GM21786 (cell line): ENCODE results near the gene RPL18.
A peak's percentile ranks its signal among the peaks of the same experiment; 100 is the strongest.

ENCODE experiments used
- ATAC-seq: cut with Tn5 transposase; IDR thresholded peaks from one replicate; pipeline ENCODE4 v1.9.1; 2021; ENCODE audit not compliant: unreplicated experiment

RPL18 gene

DNA sequence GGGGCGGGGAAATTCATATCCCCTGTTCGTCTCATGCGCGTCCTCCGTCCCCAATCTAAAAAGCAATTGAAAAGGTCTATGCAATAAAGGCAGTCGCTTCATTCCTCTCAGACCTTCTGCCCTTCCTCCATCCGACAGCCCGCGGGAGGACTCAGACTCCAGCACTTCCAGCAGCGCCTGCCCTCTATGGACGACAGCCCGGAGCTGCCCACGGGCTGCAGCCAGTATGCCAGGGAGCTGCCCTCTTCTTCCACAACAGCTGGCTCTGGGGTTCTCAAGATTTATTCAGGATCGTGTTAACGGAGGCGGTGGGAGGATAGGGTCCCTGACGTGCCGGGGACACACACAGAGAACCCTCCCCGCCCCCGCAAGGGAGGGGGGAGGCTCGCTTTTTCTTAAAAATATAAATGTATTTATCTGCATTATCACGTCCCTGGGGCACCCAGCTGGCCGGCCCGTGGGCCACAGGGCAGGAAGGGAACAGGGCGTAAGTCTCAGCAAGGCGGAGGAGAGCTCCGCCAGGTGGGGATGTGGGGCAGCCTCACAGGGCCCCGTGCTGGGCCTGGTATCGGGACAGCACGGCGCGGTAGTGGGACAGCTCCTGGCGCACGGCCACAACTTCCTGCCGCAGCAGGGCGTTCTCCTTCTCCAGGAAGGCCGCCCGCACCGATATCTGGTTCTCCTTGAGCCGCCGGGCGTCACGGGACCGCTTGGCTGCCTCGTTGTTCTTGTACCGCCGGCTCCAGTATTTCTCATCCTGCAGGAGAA lies 11.5 kb upstream of the RPL18 start:
- ATAC-seq = no peak

- no peak for ATAC-seq
Observed at GRCh38 chr19:48629599-48630295, 10.8 kb upstream of the RPL18 start.

- no peak for ATAC-seq
Observed at GRCh38 chr19:48629297-48629598, 10.3 kb upstream of the RPL18 start.

DNA sequence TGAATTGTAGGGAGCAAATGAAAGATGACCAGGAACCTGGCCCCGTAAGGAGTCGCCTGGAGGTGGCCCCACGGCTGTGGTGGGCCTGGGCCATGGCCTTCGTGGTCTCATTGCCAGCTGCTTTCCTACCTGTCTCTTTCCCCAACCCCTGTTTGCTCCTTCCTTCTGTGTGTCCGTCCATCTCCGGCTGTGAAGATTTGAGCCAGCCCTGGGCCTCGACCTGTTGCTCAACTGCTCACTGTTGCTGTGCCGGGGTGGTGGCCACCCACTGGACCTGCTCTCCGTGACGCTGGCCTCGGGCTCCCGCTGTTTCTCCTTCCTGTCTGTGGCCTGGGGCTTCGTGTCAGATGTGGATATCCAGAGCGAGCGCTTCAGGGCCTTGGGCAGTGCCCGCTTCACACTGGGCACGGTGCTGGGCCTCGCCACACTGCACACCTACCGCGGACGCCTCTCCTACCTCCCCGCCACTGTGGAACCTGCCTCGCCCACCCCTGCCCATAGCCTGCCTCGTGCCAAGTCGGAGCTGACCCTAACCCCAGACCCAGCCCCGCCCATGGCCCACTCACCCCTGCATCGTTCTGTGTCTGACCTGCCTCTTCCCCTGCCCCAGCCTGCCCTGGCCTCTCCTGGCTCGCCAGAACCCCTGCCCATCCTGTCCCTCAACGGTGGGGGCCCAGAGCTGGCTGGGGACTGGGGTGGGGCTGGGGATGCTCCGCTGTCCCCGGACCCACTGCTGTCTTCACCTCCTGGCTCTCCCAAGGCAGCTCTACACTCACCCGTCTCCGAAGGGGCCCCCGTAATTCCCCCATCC lies 9.7 kb upstream of the RPL18 start:
- no peak for ATAC-seq

DNA sequence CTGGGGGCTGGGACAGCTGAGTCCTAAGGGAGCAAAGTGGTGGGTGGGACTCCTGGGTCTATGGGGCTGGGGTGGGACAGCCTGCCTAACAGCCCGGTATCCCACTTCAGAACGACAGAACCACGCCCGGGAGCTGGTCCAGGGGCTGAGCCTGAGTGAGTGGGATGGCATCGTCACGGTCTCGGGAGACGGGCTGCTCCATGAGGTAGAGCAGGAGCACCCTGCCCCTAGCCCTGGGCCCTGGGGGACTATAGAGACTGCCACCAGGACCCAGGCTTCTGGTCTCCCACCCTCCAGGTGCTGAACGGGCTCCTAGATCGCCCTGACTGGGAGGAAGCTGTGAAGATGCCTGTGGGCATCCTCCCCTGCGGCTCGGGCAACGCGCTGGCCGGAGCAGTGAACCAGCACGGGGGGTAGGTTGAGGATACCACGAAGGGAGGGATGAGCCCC lies 8.9 kb upstream of the RPL18 start:
- no peak for ATAC-seq

GRCh38 chr19:48627201-48627864 lies 8.4 kb upstream of the RPL18 start:
- ATAC-seq = no peak

- no peak for ATAC-seq
Observed at GRCh38 chr19:48625891-48626327, 6.9 kb upstream of the RPL18 start.

DNA sequence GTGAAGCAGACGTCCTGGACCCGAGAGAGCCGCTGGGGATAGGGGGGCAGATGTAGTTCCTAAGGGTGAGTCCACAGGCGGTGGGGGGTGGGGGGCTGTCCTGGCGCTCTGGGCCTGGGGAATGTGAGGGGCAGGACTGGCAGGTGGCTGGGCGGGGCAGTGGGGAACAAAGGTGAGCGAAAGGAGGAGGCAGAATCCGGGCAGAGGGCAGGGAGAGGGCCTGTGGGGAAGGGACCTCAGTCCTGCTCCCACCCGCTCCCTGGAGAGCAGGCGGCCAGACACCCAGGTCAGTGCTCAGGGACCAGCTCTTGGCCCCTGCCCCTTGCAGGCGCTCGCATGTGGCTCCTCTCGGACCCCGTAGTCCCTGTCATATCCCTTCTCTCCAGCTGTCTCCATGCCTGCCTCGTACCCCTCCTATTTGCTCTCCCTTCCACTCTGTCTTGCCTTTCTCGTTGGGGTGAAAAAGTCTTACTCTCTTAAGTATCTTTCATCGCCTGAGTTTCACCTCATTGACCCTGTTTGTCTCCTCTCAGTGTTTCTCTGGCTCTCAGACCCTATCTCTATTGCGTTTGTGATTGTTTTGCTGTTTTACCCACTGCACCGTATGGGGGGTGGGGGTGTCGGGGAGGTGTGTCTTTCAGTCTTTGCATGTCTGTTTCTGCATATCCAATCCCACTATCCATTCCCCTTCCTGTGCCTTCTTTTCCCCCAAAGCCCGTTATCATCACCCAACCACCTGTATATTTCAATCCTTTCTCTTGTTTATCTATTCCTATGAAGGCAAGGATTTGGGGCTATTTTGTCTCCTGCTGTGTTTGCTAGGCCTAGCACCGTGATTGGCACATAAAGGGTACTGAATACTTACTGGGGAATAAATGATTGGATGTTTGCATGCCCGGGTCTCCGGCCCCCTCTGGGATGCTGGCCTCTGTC lies 6.1 kb upstream of the RPL18 start:
- no peak for ATAC-seq

DNA sequence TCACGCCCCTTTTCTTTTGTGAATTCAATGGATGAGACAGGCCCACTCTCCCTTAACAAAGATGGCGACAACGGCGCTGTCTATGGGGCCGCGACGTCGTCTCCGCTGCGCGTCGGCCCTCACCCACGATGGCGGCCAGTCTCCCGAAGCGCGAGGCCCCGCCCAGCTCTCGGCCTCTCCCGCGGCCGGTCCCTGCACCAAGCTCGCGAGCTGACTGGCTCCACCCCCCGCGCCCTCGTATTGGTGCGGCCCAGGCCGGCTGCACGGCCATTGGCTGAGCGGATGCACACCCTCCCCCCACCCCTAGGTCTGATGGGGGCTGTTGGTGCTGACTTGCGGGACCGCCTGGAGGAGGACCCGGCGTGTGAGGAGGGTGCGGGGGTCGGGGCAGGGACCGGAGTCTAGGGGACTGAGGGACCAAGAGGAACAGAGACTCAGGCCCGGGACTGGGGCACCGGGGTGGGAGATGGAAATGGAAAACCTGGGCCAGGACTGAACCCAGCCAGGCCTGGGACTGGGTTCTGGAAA lies 5.2 kb upstream of the RPL18 start:
- peak; percentile 62 for ATAC-seq

DNA sequence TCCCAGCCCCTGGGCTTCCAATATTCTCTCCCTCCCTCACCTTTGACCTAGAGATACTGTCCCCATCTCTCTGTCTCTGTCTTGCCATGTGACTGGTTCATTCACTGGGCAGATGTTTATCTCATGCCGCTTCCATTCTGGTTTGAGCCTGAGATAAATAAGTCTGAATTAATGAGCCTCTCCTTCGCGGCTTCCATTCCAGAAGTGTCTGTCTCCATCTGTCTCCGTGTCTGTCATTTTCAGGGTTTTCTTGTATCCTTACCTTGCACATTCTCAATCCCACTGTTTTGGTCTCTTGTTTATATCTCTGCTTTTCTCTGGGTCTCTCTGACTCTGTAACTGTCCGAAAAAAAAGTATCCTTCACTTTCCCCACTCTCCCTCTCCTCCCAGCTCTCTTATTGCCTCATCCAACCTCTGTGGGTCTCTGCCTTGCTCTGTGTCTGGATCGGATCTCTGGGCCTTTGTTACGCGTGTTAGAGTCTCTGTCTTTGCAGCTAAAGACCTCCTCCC lies 4.6 kb upstream of the RPL18 start:
- no peak for ATAC-seq

DNA sequence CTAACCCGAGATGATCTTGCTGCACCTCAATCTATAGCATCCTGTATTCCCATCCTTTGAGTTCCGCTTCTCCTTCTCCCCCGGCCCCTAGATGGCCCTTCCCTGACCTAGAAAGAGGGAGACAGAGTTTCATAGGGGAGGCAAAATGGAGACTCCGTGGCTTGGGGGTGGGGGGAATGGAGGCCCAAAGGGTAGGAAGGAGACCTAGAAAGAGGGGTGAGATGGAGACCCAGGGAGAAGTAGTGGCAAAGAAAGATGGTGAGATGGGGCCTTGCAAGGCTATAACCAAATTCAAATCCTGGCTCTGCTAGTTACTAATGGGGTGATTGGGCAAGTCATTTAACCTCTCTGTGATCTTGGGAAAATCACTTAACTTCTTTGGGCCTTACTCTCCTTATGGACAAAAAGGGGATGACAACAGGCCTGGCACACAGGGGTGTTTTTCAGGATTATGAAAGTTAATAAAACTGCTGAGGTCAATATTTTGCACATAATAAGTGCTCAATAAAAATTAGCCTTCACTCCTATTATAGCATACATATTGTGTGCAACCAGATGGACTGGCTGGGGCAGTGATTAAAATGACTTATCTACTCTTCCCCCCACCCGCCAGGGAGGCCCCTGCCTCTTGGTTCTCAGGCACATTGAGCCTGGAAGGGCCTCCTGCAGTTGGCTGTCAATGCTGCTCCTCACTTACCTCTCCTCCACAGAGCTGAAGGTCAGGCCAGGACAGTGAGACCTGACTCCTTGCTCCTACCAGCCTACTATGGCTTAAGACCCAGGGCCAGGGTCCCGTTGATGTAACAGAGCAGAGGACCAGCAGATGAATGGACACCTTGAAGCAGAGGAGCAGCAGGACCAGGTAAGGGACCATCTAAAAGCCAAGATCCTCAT lies 961 bp upstream of the RPL18 start:
- no peak for ATAC-seq

GRCh38 chr19:48618278-48618915 lies 581 bp downstream of the RPL18 start:
- no peak for ATAC-seq

DNA sequence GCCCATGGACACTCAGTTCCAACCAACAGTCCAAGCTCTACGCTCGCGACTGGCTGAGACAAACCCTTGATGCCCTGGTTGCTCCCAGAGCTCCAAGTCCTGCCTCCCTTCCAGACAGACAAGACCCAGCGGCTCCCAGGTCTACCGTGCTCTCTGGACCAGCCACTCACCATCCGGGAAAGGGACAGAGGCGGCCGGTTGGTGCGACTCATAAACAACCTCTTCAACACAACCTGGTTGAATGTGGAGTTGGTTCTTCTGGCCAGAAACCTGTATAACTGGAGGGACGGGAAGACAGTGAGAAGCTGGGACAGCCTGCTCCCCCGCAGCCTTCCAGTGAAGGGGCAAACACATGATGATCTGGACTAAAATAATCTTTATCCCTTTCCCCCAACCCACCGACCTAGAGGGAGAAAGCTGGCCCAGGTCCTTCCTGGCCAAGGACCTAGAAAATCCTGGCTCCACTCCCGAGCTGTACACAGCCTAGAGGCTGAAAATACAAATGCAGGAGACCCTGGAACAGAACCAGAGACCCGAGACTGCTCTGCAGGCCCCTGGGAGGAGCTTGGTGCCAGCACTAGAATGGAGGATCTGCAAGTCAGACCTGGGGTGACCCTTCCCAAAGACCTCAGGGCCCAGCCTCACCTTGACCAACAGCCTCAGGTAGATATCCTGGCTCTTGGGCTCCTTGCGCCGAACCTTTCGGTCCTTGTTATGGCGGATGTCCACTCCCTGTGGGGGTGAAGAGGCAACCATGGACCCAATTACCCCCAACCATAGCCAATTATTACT lies 1.6 kb downstream of the RPL18 start:
- no peak for ATAC-seq

GRCh38 chr19:48616491-48617056 lies 2.4 kb downstream of the RPL18 start:
- ATAC-seq = no peak

DNA sequence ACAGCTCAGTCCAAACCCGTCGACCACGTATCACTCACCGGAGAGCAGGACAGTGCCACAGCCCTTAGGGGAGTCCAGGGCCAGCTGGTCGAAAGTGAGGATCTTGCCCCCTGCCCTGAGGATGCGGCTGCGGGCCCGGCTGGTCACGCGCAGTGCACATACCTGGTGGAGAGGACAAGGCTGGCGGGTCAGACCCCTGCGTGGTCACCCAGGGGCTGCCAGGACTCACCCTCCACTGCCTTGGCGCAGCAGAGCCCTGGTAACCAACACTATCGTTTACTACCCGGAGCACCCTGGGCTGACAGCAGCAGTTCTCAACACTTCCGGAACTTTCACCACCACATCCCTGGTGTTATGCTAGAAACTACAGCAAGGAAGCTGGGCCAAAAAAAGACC lies 2.9 kb downstream of the RPL18 start:
- no peak for ATAC-seq

GRCh38 chr19:48615231-48616040 lies 3.5 kb downstream of the RPL18 start:
- ATAC-seq = no peak
